Calu3 (cell line): Measurements from ENCODE around the gene CHRNB2. TPM values are rescaled to one million over a fixed set of nuclear protein-coding genes. Genes with fewer than 3 reads are reported as not detected.

Experiments
- BruUV-seq: library from RNA; stranded (reverse); fragments of 400-500 nt; replicated peaks from 2 replicates; lab custom pipeline; 2021; lab: Mats Ljungman, UMichigan
- CTCF ChIA-PET: fragments of 300-600 bp; sonication (Branson Sonifier 250); formaldehyde crosslinking; loops from one replicate; lab custom pipeline; 2022; ENCODE audit warnings: antibody characterized with exemption; lab: Charles Lee
- DNase-seq: peaks from one replicate; pipeline ENCODE4 v3.0.0; 2022
- H3K27ac Mint-ChIP-seq: one replicate; pipeline ENCODE4 v1.8.0; 2022; ENCODE audit warnings: mixed read lengths; ENCODE audit not compliant: unreplicated experiment
- H3K27me3 Mint-ChIP-seq: one replicate; pipeline ENCODE4 v1.8.0; 2022; ENCODE audit warnings: mixed read lengths; ENCODE audit not compliant: unreplicated experiment
- H3K36me3 Mint-ChIP-seq: one replicate; pipeline ENCODE4 v1.8.0; 2022; ENCODE audit warnings: mild to moderate bottlenecking, moderate library complexity, mixed read lengths; ENCODE audit not compliant: insufficient read depth, unreplicated experiment
- H3K4me1 Mint-ChIP-seq: one replicate; pipeline ENCODE4 v1.8.0; 2022; ENCODE audit warnings: mild to moderate bottlenecking, low read depth, mixed read lengths; ENCODE audit not compliant: unreplicated experiment
- H3K4me3 Mint-ChIP-seq: one replicate; pipeline ENCODE4 v1.8.0; 2022; ENCODE audit warnings: mild to moderate bottlenecking, low read depth, moderate library complexity, mixed read lengths; ENCODE audit not compliant: unreplicated experiment
- H3K9me3 Mint-ChIP-seq: one replicate; pipeline ENCODE4 v1.8.0; 2022; ENCODE audit warnings: low read depth, mixed read lengths; ENCODE audit not compliant: unreplicated experiment
- CTCF ChIP-seq: fragments of 200-600 bp; IDR thresholded peaks from one replicate; pipeline ENCODE4 v1.8.0; 2022; ENCODE audit warnings: antibody characterized with exemption; ENCODE audit not compliant: unreplicated experiment
- intact Hi-C: fragments of 100-400 bp; cut with micrococcal nuclease; formaldehyde crosslinking; loops from one replicate; pipeline ENCODE4 v1.10.0; 2022; ENCODE audit not compliant: unreplicated experiment
- total RNA-seq: library from RNA; stranded (reverse); gene quantifications from 2 replicates; pipeline ENCODE4 v1.2.3, GENCODE V29; 2022

CHRNB2 gene
- total RNA-seq, 1 experiment from 2014 or later = 0.07 TPM

DNA sequence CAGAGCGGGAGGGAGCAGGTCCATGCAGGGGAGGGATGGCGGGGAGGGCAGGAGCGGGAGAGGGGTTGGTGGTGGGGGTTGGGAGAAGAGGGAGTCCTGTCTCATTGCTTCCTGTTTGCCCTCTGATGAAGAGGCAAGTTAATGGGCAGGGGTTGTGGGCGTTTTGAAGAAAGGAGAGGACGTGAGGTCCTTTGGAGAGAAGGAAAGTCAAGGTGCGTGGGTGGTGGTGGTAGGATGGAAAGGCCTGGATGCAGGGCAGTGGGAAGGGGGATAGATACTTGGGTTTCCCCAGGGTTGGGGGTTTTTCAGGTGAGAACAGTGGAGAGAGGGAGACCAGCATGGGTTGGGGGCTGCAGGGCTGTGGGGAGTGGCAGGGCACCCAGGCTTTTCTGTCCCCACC lies 26.3 kb upstream of the CHRNB2 start:
- no peak for DNase-seq

GRCh38 chr1:154546264-154547063 lies 21.1 kb upstream of the CHRNB2 start:
- peak; percentile 82 for DNase-seq
- Mint-ChIP-seq H3K4me1 (peaks cover 14% of the 10 kb centered on the region), H3K27me3 (peaks cover 44% of the 10 kb centered on the region), H3K36me3 (peaks cover 9% of the 10 kb centered on the region), H3K9me3 (no peaks in the 10 kb centered on the region), H3K4me3 (no peak overlapping the region), H3K27ac (no peak overlapping the region)
- CTCF ChIA-PET = interaction anchor here (0.6 to 2.6 kb wide), 12 partner anchors 10 to 218 kb away, joined by 3 to 35 read pairs (median 4); no protein-coding TSS in a partner anchor
- peak; percentile 76 for TF ChIP-seq CTCF
- no TSS peak for BruUV-seq
- intact Hi-C loops = loop anchor here (2.0 to 10.0 kb wide), 2 partner anchors 68 to 352 kb away; partner anchors contain the start of gene TPM3

More for the DNA sequence above, 26.3 kb upstream of the CHRNB2 start:
- intact Hi-C loops = loop anchor here (10.0 kb wide), 1 partner anchor 346 kb away; the partner anchor contains the start of gene TPM3
- Mint-ChIP-seq H3K4me3 (no peak overlapping the region), H3K36me3 (no peaks in the 10 kb centered on the region), H3K27ac (no peak overlapping the region), H3K27me3 (peaks cover 96% of the 10 kb centered on the region), H3K9me3 (no peaks in the 10 kb centered on the region), H3K4me1 (peaks cover 8% of the 10 kb centered on the region)
- no peak for TF ChIP-seq CTCF
- CTCF ChIA-PET = interaction anchor here (0.5 to 0.6 kb wide), 2 partner anchors 8 to 391 kb away, joined by 3 to 4 read pairs; no protein-coding TSS in a partner anchor
- no TSS peak for BruUV-seq

DNA sequence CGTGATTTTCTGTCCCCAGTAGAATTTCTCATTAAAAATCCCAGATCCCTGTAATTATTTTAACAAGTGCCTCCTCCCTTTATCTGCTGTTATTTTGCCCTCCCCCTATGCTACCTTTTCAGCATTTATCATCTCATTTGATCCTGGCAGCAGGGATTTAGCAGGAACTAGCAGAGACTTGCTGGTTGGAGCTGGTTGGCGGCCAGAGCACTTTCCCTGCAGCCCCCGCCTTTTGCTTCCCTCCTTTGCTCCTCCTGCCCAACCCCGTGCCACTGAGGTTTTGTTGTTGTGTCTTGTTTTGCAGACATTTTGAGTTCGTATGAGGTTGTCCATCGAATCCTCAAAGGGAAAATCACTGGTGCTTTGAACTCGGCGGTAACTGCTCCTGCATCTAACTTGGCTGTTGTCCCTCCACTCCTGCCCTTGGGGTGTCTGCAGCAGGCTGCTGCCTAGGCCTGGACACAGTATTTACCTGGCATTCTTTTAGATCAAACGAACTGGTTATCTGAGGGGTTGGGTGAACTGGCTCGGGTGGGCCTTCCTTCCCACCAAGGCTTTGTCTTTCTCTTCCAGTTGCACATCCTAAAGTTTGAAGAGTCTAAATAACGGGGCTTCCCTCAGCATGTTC lies 20.4 kb upstream of the CHRNB2 start:
- BruUV-seq = no TSS peak
- CTCF ChIA-PET = interaction anchor here (0.6 to 2.6 kb wide), 12 partner anchors 9 to 219 kb away, joined by 3 to 35 read pairs (median 4); no protein-coding TSS in a partner anchor
- H3K27ac Mint-ChIP-seq = no peak overlapping the region
- peaks cover 36% of the 10 kb centered on the region for H3K27me3 Mint-ChIP-seq
- H3K4me1 Mint-ChIP-seq = peaks cover 14% of the 10 kb centered on the region
- no peaks in the 10 kb centered on the region for H3K9me3 Mint-ChIP-seq
- TF ChIP-seq CTCF = no peak
- peaks cover 17% of the 10 kb centered on the region for H3K36me3 Mint-ChIP-seq
- no peak overlapping the region for H3K4me3 Mint-ChIP-seq
- no peak for DNase-seq
- intact Hi-C loops = loop anchor here (2.0 to 10.0 kb wide), 2 partner anchors 68 to 352 kb away; partner anchors contain the start of gene TPM3

GRCh38 chr1:154548028-154548427 lies 19.6 kb upstream of the CHRNB2 start:
- BruUV-seq = no TSS peak
- Mint-ChIP-seq H3K27me3 (peaks cover 28% of the 10 kb centered on the region), H3K36me3 (peaks cover 25% of the 10 kb centered on the region), H3K4me1 (peaks cover 14% of the 10 kb centered on the region), H3K9me3 (no peaks in the 10 kb centered on the region), H3K27ac (no peak overlapping the region), H3K4me3 (no peak overlapping the region)
- DNase-seq = no peak
- intact Hi-C loops = loop anchor here (10.0 kb wide), 1 partner anchor 353 kb away; the partner anchor contains the start of gene TPM3
- CTCF ChIA-PET = no interaction called here
- TF ChIP-seq CTCF = no peak
